ENCODE data around the gene LEKR1.
"Not testable (repeated sequence)": the region's sequence is repeated elsewhere in the genome, so short reads cannot be mapped to it uniquely, and the experiment has no call there.

The LEKR1 gene

DNA sequence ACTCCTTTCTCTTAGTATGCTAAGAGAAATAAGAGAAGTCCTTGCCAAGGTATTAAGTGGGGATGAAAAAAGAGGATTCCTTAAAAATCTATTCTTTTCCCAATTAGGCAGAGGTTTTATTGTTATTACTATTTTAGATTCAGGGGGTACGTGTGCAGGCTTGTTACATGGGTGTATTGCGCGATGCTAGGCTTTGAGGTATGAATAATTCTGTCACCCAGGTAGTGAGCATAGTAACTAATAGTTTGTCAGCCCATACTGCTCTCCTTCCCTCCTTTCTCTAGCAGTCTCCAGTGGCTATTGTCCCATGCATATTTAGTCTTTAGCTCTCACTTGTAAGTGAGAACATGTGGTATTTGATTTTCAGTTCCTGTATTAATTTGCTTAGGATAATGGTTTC, 83.9 kb downstream of the LEKR1 start:
- no peak for DNase-seq

DNA sequence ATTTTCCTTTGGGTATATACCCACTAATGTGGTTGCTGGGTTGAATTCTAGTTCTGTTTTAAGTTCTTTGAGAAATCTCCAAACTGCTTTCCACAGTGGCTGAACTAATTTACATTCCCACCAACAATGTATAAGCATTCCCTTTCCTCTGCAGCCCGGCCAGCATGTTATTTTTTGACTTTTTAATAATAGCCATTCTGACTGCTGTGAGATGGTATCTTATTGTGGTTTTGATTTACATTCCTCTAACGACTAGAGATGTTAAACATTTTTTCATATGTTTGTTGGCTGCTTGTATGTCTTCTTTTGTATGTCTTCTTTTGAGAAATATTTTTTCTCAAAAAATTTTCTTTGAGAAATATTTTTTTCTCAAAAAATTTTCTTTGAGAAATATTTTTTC, 84.7 kb downstream of the LEKR1 start:
- DNase-seq, result not testable (repeated sequence)

DNA sequence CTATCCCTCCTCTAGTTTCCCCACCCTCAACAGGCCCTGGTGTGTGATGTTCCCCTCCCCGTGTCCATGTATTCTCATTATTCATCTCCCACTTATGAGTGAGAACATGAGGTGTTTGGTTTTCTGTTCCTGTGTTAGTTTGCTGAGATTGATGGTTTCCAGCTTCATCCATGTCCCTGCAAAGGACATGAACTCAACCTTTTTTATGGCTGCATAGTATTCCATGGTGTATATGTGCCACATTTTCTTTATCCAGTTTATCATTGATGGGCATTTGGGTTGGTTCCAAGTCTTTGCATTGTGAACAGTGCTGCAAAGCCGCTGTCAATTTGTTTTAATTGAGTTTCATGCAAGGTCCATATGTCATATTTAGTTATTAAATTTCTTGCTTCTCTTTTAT, 88.1 kb downstream of the LEKR1 start:
- not testable (repeated sequence) for DNase-seq

DNA sequence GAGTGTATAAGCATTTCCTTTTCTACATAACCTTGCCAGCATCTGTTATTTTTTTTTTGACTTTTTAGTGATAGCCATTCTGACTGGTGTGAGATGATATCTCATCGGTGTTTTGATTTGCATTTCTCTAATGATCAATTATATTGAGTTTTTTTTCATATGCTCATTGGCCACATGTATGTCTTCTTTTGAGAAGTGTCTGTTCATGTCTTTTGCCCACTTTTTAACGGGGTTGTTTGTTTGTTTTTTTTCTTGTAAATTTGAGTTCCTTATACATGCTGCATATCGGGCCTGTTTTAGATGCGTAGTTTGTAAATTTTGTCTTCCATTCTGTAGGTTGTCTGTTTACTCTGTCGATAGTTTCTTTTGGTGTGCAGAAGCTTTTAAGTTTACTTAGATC, 89.2 kb downstream of the LEKR1 start:
- no peak for DNase-seq

- DNase-seq, result no peak
Observed at GRCh38 chr3:156918746-156919145, 92.6 kb downstream of the LEKR1 start.

DNA sequence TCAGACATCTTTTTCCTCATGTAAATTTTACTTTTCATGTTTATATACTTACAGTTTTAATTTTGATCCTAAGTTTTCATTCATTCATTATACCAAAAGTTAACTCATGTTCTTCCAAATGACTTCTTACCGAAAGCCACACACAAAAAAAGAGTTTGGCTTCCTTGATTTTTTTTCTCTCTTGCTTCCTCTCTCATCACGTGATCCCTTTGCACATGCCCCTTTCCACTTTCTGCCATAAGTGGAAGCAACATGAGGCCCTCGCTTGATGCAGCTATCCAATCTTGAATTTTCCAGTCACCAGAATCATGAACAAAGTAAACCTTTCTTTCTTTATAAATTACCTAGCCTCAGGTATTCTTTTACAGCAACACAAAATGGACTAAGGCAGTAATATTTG, 93.7 kb downstream of the LEKR1 start:
- DNase-seq, result no peak

- DNase-seq, result no peak
Observed at GRCh38 chr3:156920399-156920798, 94.2 kb downstream of the LEKR1 start.

DNA sequence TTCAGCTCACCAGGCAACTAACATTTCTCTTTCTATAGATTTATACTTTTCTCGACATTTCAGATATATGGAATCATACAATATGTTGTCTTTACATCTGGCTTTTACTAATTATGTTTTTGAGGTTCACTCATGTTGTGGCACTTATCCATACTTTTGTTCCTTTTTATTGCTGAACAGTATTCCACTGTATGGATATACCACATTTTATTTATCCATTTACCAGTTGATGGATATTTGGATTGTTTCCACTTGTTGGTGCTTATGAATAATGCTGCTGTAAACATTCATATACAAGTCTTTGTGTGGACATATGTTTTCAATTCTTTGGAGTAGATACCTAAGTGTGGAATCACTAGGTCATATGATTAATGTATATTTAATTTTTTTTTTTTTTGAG, 97.2 kb downstream of the LEKR1 start:
- no peak for DNase-seq

- DNase-seq, result no peak
Observed at GRCh38 chr3:156938724-156939123, 112.6 kb downstream of the LEKR1 start.

DNA sequence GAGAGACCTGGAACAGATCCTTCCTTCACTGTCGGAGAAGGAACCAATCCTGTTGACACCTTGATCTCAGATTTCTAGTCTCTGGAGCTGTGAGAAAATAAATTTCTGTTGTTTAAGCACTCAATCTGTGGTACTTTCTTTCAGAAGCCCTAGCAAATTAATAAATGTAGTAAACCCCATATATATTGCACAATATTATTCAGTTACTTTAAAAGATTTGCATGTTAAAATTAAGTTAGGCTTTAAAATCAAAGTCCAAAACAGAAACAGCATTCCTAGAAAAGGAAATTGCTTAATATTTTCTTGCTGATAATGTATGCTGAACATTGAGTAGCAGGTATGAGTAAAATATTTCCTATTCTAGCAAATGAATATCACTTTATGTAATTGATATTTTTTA, 113.2 kb downstream of the LEKR1 start:
- no peak for DNase-seq

DNA sequence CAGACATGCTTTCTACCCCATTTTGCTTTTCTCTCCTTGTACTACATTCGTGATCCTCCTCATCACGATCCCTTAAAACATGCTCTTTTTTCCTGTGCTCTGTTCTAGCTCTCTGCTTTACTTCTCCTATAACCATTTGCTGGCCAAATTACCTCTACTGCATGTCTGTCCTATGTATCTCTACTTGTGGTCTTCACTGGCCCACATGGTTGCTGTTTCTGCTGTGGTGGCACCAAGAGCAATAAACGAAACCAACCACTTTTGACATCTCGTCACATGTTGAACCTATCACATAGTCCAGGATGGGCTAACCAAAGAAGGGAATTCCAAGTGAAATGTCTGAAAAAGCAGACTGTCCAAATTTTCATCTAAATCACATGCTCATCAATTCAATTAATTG, 115.2 kb downstream of the LEKR1 start:
- DNase-seq, result no peak

DNA sequence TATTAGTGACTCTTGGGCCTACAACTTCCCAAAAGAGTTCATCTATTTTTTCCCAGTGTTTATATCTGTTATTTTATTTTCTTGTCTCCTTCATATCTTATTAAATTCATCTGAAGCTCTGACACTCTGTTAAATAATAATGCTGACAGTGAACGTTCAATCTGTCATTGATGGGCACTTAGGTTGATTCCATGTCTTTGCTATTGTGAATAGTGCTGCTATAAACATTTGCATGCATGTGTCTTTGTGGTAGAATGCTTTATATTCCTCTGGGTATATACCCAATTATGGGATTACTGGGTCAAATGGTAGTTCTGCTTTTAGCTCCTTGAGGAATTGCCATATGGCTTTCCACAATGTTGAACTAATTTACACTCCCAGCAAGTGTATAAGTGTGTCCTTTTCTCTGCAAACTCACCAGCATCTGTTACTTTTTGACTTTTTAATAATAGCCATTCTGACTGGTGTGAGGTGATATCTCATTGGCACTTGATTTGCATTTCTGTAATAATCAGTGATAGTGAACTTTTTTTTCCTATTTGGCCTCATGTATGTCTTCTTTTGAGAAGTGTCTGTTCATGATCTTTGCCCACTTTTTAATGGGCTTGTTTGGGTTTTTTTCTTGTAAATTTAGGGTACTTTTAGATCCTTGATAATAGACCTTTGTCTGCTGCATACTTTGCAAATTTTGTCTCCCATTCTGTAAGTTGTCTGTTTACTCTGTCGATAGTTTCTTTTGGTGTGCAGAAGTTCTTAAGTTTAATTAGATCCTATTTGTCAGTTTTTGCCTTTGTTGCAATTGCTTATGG, 122.5 kb downstream of the LEKR1 start:
- no peak for DNase-seq

- DNase-seq, result no peak
Observed at GRCh38 chr3:156952011-156952410, 125.9 kb downstream of the LEKR1 start.

DNA sequence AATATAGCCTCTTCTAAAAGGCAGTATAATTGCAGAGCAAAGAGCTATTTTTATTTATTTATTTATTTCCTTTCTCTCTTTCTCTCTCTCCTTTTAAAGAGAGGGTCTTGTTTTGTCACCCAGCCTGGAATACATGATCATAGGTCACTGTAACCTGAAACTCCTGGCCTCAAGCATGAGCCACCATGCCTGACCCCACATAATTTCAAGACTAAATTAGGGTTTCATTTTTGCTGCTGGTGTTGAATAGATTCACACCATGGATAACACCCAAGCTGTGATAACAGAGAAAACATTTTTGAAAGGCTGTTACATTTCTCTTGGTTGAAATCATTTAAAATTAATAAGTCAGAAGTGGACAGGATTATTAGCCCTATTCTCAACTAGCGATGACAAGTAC, 131.6 kb downstream of the LEKR1 start:
- DNase-seq, result no peak

DNA sequence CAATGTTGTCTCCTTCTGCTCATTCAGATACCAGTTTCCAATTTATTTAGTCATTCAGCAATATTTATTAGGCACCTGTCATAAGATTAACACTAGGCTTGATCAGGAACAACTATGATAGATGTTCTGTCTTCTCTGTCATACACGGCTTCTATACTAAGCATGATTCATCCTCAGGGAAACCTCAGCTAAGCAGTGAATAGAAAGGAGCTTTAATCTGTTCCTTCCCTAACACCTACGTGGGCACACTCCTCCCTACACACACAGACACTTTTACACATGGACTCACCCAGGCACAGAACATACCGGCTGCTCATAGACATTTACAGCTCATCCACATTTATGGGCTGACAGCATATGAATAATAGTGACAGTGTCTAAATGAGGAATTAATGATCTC, 136.9 kb downstream of the LEKR1 start:
- DNase-seq, result no peak

GRCh38 chr3:156964577-156964976, 138.4 kb downstream of the LEKR1 start:
- DNase-seq, result no peak

GRCh38 chr3:156966349-156966748, 140.2 kb downstream of the LEKR1 start:
- not testable (repeated sequence) for DNase-seq

DNA sequence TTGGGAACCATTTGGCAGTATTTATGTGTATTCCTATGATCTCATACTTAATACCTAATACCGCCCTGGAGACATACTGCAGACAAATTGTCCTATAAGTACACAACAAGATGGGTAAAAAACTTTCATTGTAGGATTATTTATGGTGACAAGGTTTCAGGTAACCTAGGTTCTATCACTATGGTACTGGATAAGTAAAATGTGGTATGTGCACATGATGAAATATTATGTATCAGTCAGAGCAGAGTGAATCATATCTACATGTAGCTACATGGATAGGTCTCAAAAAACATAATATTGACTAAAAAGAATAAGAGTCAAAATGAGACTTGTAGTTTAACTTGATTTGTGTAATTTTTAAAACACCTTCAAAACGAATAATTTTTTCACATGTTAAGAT, 147.8 kb downstream of the LEKR1 start:
- no peak for DNase-seq

GRCh38 chr3:156974931-156975330, 148.8 kb downstream of the LEKR1 start:
- DNase-seq, result no peak

DNA sequence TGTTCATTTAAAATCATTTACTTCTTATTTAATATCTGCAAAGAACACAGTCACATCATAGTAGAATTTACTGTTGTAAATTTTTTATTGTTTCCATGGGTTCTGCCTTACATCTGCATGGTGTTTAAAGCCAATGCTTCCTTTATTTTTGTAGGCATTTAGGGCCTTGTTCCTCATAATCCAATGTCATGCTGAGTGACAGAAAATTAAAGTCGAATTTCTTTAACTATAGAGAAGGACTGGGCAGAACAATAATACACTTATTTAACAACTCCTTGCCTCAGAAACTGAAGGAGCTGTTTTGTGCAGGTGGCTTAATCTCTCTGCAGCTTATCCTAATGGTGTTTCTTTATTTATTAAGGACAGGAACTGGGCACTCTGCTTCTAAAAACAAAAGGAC, 149.6 kb downstream of the LEKR1 start:
- DNase-seq, result no peak

DNA sequence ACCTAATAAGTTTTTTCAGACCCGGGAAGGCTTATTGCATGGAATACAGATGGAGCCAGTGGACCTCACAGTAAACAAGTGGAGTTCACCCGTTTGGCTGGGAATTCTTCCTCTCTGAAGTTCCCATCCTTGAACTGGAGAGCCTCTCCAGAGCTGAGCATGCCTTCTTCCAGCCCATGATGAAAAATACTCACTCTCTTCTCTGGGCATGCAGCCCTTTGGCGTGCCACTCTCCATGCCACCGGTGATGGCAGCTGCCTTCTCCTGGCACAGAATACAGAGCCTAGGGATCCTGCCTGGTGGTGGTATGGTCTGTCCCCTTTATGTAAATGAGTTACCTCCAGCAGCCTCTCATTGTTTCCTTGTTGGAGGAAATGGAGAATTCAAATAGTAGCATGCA, 150.8 kb downstream of the LEKR1 start:
- no peak for DNase-seq

DNA sequence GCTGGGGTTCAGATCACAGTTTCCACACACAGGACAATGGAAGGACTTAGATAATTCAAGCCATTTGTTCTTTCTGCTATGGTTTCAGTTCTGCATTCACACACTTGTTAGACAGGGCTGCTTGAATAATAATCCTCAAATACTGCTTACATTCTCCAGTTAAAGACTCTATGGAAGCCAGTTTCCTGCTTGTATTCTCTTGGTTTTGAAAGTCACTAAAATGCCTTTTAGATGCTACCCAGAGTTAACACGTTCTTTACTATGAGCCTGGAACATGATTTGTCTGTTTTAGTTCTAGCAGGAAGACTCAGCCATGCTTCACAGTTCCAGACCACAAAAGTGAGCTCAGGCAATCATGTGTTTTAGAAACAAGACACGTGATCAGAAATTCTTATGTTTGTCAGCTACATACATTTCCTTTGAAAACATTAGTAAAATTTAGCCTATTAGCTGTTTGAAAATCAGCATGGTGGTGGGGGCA, 152.4 kb downstream of the LEKR1 start:
- no peak for DNase-seq

- DNase-seq, result no peak
Observed at GRCh38 chr3:156981005-156981404, 154.9 kb downstream of the LEKR1 start.

GRCh38 chr3:156983559-156983958, 157.4 kb downstream of the LEKR1 start:
- no peak for DNase-seq

DNA sequence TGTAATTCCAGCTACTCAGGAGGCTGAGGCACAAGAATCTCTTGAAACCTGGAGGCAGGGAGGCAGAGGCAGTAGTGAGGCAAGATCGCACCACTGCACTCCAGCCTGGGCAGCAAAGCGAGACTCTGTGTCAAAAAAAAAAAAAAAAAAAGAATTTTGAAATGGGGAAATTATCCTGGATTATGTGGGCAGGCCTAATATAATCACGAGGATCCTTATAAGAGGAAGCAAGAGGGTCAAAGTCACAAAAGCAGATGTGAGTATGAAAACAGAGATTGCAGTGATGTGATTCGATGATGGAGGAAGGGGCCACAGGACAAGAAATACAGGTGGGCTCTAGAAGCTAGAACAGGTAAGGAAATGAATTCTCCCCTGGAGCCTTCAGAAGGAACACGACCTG, 159.6 kb downstream of the LEKR1 start:
- no peak for DNase-seq
